ENCODE data around the gene ELP1.

Gene ELP1

DNA sequence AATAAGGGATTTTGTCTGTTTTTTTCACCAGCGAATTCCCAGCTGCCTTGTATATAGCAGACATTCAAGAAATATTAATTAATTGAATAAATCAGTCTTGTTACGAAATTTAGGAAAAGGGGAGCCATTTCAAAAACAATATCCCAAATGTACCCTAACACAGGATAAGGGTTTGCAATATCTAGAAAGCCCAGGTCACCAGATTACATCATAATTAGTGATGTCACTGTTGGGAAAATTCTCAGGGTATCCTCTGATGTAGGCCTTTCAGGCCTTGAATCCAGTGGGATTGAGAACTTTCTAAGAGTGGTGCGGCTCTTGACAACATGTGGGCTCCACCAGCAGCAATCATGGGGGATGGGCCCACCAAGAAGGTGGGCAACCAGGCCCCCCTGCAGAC is 71.9 kb downstream of the ELP1 start, which contains the start of gene ACTL7A:
ACTL7A (plus strand) TSS at position 270 of the 400 bp plus-strand sequence; CDS start at position 327, 57 bp downstream.
- Histone ChIP-seq H3K27ac (ENCODE audit: low read length) (no peak within 1 kb of the TSS), H3K4me3 (ENCODE audit: low read depth in 1 of 2, low read length in 2 of 2) (no peak within 1 kb of the TSS)

DNA sequence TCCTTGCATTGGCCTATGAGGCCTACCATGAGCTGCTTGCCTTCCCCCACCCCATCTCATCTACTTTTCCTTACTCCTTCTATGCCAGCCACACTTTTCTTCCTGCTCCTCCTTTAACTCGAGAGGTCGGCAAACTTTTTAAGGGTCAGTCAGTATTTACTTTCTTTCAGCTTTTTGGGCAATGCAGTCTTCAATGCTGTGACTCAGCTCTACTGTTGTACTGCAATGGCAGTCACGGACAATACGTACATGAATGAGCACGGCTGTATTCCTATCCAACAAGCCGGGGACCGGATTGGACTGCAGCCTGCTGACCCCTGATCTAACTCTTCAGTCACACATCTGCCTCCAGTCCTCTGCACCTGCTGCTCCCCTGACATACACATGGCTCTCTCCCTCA is 72.5 kb downstream of the ELP1 start:
- Histone ChIP-seq H3K36me3 (ENCODE audit: control insufficient read depth in 1 of 2, insufficient read depth in 2 of 2, low read length in 2 of 2) (no peaks in the 10 kb centered on the region), H3K27ac (ENCODE audit: low read length) (no peak overlapping the region)

More for the DNA sequence above, 71.9 kb downstream of the ELP1 start, which contains the start of gene ACTL7A:
- Histone ChIP-seq H3K27me3 (ENCODE audit: low read depth, low read length) (no peaks in the 10 kb centered on the region), H3K36me3 (ENCODE audit: control insufficient read depth in 1 of 2, insufficient read depth in 2 of 2, low read length in 2 of 2) (peaks cover 0 to 3% of the 10 kb centered on the region in 2 donors), H3K9me3 (ENCODE audit: control insufficient read depth in 1 of 2, low read length in 2 of 2) (no peaks in the 10 kb centered on the region), H3K4me1 (ENCODE audit: control insufficient read depth in 1 of 2, insufficient read depth in 2 of 2, low read length in 2 of 2) (no peaks in the 10 kb centered on the region)

DNA sequence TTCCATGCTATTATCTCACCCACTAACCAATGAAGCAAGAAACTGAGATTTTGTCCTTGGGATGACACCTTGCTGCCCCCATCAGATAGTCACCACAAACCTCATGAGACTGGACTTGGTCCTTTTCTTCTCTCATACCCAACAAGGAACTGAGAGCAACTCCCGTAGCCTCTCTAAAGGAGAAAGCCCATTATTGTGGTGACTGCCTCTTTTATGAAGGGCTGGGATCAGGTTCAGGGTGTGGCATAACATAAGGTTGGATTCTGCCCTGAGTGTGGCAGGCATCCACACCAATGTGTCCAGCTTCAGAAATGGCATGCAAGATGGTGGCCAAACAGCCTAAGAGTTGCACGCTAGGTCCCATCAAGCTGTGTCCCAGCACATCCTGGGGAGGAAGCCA is 73.2 kb downstream of the ELP1 start:
- no peaks in the 10 kb centered on the region for H3K4me1 ChIP-seq (ENCODE audit: control insufficient read depth in 1 of 2, insufficient read depth in 2 of 2, low read length in 2 of 2)

More for the DNA sequence above, 72.5 kb downstream of the ELP1 start:
- H3K27me3 ChIP-seq (ENCODE audit: low read depth, low read length): no peaks in the 10 kb centered on the region
- no peaks in the 10 kb centered on the region for H3K9me3 ChIP-seq (ENCODE audit: control insufficient read depth in 1 of 2, low read length in 2 of 2)
- no peaks in the 10 kb centered on the region for H3K4me1 ChIP-seq (ENCODE audit: control insufficient read depth in 1 of 2, insufficient read depth in 2 of 2, low read length in 2 of 2)
- no peak overlapping the region for H3K4me3 ChIP-seq (ENCODE audit: low read depth in 1 of 2, low read length in 2 of 2)

DNA sequence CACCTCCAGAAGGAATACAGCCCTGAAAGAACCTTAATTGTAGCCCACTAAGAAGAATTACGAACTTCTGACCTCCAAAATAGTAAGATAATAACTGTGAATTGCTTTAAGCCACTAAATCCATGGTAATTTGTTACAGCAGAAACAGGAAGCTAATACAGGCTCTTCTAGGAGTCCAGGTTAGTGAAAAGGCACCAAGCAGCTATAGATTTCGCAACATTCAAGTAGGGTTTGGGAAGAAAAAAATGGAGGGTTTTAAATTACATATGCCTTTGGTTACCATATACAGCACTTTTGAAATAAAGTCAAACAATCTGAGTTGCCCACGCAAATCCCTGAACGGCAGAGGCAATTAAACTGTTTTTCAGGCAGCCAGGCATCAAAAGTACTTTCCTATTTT is 73.6 kb downstream of the ELP1 start:
- H3K27ac ChIP-seq (ENCODE audit: low read length): no peak overlapping the region
- no peaks in the 10 kb centered on the region for H3K4me1 ChIP-seq (ENCODE audit: control insufficient read depth in 1 of 2, insufficient read depth in 2 of 2, low read length in 2 of 2)
- no peaks in the 10 kb centered on the region for H3K36me3 ChIP-seq (ENCODE audit: control insufficient read depth in 1 of 2, insufficient read depth in 2 of 2, low read length in 2 of 2)
- H3K4me3 ChIP-seq (ENCODE audit: low read depth in 1 of 2, low read length in 2 of 2): no peak overlapping the region
- H3K27me3 ChIP-seq (ENCODE audit: low read depth, low read length): no peaks in the 10 kb centered on the region
- no peaks in the 10 kb centered on the region for H3K9me3 ChIP-seq (ENCODE audit: control insufficient read depth in 1 of 2, low read length in 2 of 2)

More for the DNA sequence above, 73.2 kb downstream of the ELP1 start:
- no peaks in the 10 kb centered on the region for H3K36me3 ChIP-seq (ENCODE audit: control insufficient read depth in 1 of 2, insufficient read depth in 2 of 2, low read length in 2 of 2)
- H3K27ac ChIP-seq (ENCODE audit: low read length): no peak overlapping the region
- H3K4me3 ChIP-seq (ENCODE audit: low read depth in 1 of 2, low read length in 2 of 2): no peak overlapping the region
- H3K27me3 ChIP-seq (ENCODE audit: low read depth, low read length): no peaks in the 10 kb centered on the region
- H3K9me3 ChIP-seq (ENCODE audit: control insufficient read depth in 1 of 2, low read length in 2 of 2): no peaks in the 10 kb centered on the region

DNA sequence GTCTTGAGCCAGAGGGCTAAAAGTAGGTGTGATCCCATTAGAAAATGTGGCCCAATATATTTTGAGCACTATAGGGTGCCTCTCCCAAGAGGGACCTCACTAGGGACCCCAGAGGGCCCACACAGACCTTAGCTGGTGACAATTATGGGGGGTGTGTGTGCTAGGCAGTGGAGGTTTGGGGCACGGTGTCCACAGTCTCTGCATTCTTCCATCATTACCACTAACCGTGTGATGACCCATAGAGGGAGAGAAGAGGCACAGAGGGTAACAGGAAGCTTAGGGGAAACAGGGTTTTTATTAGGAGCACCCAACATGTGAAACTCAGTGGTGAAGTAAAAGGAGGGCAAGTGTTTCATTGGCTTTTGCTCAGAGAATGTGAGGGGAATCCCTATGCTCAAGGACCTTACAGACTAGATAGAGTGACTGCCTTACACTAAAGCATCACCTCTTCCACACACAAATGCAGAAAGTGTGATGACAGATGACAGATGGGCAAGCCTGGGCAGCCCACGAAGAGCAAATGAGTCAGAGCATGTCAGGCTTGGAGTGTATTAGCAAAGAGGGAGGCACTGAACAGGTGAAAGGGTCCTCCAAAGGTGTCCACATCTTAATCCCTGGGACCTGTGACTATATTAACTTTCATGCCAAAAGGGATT is 74.3 kb downstream of the ELP1 start:
- H3K27me3 ChIP-seq (ENCODE audit: low read depth, low read length): no peaks in the 10 kb centered on the region
- H3K36me3 ChIP-seq (ENCODE audit: control insufficient read depth in 1 of 2, insufficient read depth in 2 of 2, low read length in 2 of 2): no peaks in the 10 kb centered on the region
- no peak overlapping the region for H3K4me3 ChIP-seq (ENCODE audit: low read depth in 1 of 2, low read length in 2 of 2)
- H3K4me1 ChIP-seq (ENCODE audit: control insufficient read depth in 1 of 2, insufficient read depth in 2 of 2, low read length in 2 of 2): no peaks in the 10 kb centered on the region
- no peak overlapping the region for H3K27ac ChIP-seq (ENCODE audit: low read length)
- H3K9me3 ChIP-seq (ENCODE audit: control insufficient read depth in 1 of 2, low read length in 2 of 2): no peaks in the 10 kb centered on the region

DNA sequence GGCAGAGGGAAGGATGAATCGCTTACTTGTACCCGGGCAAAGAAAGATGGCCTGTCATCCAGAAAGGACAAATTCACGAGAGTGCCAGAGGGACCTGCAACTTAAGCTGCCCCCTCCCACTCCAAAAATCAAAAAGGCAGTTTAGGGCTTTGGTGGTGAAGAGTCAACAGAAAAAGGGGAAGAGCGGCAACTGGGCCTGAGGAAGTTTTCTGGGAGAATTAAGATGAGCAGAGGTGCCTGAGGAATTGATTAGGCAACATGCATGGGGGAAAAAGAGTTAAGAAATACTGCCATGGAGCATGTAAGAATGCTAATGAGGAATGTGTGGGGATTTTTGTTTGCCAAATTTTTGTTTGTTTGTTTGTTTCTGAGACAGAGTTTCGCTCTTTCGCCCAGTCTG is 76.4 kb downstream of the ELP1 start:
- Histone ChIP-seq H3K36me3 (ENCODE audit: control insufficient read depth in 1 of 2, insufficient read depth in 2 of 2, low read length in 2 of 2) (no peaks in the 10 kb centered on the region), H3K27me3 (ENCODE audit: low read depth, low read length) (no peaks in the 10 kb centered on the region), H3K9me3 (ENCODE audit: control insufficient read depth in 1 of 2, low read length in 2 of 2) (no peaks in the 10 kb centered on the region), H3K4me3 (ENCODE audit: low read depth in 1 of 2, low read length in 2 of 2) (no peak overlapping the region), H3K27ac (ENCODE audit: low read length) (no peak overlapping the region), H3K4me1 (ENCODE audit: control insufficient read depth in 1 of 2, insufficient read depth in 2 of 2, low read length in 2 of 2) (no peaks in the 10 kb centered on the region)

DNA sequence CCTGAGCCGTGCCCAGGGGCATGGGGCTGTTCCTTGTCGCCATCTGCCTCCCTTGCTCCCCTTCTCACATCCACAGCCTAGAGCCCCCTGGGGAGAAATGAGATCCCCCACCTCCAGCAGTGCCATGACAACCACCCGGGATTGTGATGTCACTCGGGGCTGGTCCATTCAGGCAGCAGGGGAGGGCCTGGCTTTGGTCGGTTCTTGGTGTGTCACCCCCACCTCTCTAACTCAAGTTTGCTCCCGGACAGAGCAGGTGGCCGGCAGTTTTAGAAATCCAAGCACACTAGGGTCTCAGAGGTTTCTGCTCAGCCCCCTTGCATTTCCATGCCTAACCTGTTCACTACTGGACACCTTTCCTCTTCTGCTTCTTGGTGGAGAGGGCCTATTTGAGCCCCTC is 78.0 kb downstream of the ELP1 start, which contains the start of gene ACTL7B:
ACTL7B (minus strand) TSS at position 99 of the 400 bp plus-strand sequence; CDS start at position 43, 56 bp downstream.
- Histone ChIP-seq H3K4me1 (ENCODE audit: control insufficient read depth in 1 of 2, insufficient read depth in 2 of 2, low read length in 2 of 2) (no peaks in the 10 kb centered on the region), H3K4me3 (ENCODE audit: low read depth in 1 of 2, low read length in 2 of 2) (no peak within 1 kb of the TSS), H3K9me3 (ENCODE audit: control insufficient read depth in 1 of 2, low read length in 2 of 2) (no peaks in the 10 kb centered on the region), H3K27me3 (ENCODE audit: low read depth, low read length) (no peaks in the 10 kb centered on the region), H3K27ac (ENCODE audit: low read length) (no peak within 1 kb of the TSS), H3K36me3 (ENCODE audit: control insufficient read depth in 1 of 2, insufficient read depth in 2 of 2, low read length in 2 of 2) (no peaks in the 10 kb centered on the region)

DNA sequence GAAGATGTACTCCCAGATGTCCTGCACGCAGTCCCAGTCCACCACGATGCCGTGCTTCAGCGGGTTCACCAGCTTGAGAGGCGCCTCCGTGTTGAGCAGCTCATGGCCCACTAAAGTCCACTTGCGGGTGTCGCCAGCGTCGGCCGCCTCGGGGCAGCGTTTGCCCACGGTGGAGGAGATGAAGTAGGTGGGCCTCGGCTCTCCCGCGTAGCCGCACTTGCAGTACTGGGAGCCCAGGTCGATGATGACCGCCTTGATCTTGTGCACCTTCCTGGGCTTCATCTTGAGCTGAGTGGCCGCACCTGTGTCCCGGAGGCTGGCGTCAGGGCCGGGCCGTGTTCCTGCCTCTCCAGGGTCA is 78.4 kb downstream of the ELP1 start:
- Histone ChIP-seq H3K27me3 (ENCODE audit: low read depth, low read length) (no peaks in the 10 kb centered on the region), H3K4me1 (ENCODE audit: control insufficient read depth in 1 of 2, insufficient read depth in 2 of 2, low read length in 2 of 2) (no peaks in the 10 kb centered on the region), H3K27ac (ENCODE audit: low read length) (no peak overlapping the region), H3K9me3 (ENCODE audit: control insufficient read depth in 1 of 2, low read length in 2 of 2) (no peaks in the 10 kb centered on the region), H3K4me3 (ENCODE audit: low read depth in 1 of 2, low read length in 2 of 2) (no peak overlapping the region), H3K36me3 (ENCODE audit: control insufficient read depth in 1 of 2, insufficient read depth in 2 of 2, low read length in 2 of 2) (no peaks in the 10 kb centered on the region)

DNA sequence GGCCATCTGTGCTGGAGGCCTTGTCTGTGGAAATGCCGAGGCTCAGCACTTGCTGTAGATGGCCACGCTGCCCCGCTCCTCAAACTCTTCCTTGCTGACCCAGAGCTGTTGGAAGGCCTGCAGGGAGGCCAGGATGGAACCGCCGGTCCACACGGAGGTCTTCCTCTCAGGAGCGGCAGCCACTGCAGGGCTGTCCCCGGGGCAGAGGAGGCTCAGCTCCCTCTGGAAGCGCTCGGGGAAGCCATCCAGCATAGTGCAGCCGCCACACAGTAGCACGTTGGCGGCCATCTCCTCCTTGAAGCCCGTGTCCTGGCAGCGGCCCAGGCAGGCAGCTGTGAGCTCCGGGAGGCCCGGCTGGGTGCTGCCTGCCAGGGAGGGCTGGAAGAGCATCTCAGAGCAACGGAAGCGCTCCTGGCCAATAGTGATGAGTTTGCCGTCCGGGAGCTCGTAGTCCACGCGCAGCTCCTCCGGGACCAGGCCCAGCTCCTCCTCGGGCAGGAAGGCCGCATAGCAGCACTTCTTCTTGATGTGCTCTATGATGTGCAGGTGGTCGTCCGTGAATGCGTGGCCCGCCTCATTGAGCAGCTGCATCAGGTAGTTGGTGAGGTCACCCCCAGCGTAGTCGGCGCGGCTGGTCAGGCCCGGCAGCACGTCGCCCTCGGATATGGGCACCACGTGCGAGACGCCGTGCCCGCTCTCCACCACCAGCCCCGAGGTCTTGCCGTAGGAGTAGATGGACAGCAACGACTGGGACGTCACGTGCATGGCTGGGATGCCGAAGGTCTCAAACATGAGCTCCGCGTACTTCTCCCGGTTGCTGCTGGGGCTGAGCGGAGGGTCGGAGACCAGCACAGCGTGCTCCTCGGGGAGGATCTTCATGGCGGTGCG is 79.0 kb downstream of the ELP1 start:
- H3K4me3 ChIP-seq (ENCODE audit: low read depth in 1 of 2, low read length in 2 of 2): no peak overlapping the region
- H3K36me3 ChIP-seq (ENCODE audit: control insufficient read depth in 1 of 2, insufficient read depth in 2 of 2, low read length in 2 of 2): no peaks in the 10 kb centered on the region
- H3K9me3 ChIP-seq (ENCODE audit: control insufficient read depth in 1 of 2, low read length in 2 of 2): no peaks in the 10 kb centered on the region
- H3K27ac ChIP-seq (ENCODE audit: low read length): no peak overlapping the region
- no peaks in the 10 kb centered on the region for H3K4me1 ChIP-seq (ENCODE audit: control insufficient read depth in 1 of 2, insufficient read depth in 2 of 2, low read length in 2 of 2)
- H3K27me3 ChIP-seq (ENCODE audit: low read depth, low read length): no peaks in the 10 kb centered on the region

DNA sequence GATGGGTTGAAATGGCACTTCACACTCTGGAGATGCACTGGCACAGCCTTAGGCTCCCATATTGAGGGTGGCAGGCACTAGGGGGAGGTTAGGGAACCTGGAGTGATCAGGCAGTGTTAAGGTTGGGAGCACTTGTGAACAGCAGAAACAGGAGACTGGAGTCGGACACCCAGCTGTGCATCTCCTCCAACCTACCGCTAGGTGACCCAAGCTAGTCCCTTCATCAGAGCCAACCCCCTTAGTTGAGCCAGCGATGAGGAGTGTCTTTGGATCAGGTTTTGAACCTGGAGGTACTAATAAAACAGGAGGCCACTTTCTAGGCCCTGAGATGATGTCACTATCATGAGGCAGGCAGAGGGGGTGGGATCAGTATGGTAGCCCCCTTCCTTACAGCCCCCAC is 79.8 kb downstream of the ELP1 start:
- H3K27ac ChIP-seq (ENCODE audit: low read length): no peak overlapping the region

DNA sequence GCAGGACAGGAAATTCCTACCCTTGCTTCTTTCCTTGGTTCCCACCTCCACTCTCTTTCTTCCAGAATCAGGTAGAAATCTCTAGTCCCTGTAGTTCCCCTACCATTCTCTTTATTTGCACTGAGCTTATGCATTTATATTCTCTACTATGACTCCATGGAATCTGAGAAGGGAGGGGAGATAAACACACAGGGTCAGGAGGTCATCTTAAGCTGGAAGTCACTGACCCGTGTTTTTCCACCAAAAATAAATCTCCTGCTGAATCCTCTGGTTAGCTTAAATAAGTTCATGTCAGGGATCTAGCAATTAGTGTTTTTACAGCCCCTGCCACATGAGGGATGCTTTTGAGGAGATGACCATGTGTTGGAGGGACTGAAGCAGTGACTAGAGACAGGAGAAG is 81.8 kb downstream of the ELP1 start:
- H3K27ac ChIP-seq (ENCODE audit: low read length): no peak overlapping the region
- no peaks in the 10 kb centered on the region for H3K4me1 ChIP-seq (ENCODE audit: control insufficient read depth in 1 of 2, insufficient read depth in 2 of 2, low read length in 2 of 2)
- no peaks in the 10 kb centered on the region for H3K27me3 ChIP-seq (ENCODE audit: low read depth, low read length)
- no peaks in the 10 kb centered on the region for H3K36me3 ChIP-seq (ENCODE audit: control insufficient read depth in 1 of 2, insufficient read depth in 2 of 2, low read length in 2 of 2)
- no peaks in the 10 kb centered on the region for H3K9me3 ChIP-seq (ENCODE audit: control insufficient read depth in 1 of 2, low read length in 2 of 2)
- no peak overlapping the region for H3K4me3 ChIP-seq (ENCODE audit: low read depth in 1 of 2, low read length in 2 of 2)

More for the DNA sequence above, 79.8 kb downstream of the ELP1 start:
- H3K27me3 ChIP-seq (ENCODE audit: low read depth, low read length): no peaks in the 10 kb centered on the region
- no peaks in the 10 kb centered on the region for H3K36me3 ChIP-seq (ENCODE audit: control insufficient read depth in 1 of 2, insufficient read depth in 2 of 2, low read length in 2 of 2)
- H3K9me3 ChIP-seq (ENCODE audit: control insufficient read depth in 1 of 2, low read length in 2 of 2): no peaks in the 10 kb centered on the region
- no peaks in the 10 kb centered on the region for H3K4me1 ChIP-seq (ENCODE audit: control insufficient read depth in 1 of 2, insufficient read depth in 2 of 2, low read length in 2 of 2)
- no peak overlapping the region for H3K4me3 ChIP-seq (ENCODE audit: low read depth in 1 of 2, low read length in 2 of 2)
